HG03175 (cell line): Measurements from ENCODE around the gene CNTN3.

ENCODE experiments used
- ATAC-seq: cut with Tn5 transposase; IDR thresholded peaks from one replicate; pipeline ENCODE4 v1.9.1; 2021; ENCODE audit warnings: mild to moderate bottlenecking, moderate library complexity; ENCODE audit not compliant: unreplicated experiment

Gene CNTN3

DNA sequence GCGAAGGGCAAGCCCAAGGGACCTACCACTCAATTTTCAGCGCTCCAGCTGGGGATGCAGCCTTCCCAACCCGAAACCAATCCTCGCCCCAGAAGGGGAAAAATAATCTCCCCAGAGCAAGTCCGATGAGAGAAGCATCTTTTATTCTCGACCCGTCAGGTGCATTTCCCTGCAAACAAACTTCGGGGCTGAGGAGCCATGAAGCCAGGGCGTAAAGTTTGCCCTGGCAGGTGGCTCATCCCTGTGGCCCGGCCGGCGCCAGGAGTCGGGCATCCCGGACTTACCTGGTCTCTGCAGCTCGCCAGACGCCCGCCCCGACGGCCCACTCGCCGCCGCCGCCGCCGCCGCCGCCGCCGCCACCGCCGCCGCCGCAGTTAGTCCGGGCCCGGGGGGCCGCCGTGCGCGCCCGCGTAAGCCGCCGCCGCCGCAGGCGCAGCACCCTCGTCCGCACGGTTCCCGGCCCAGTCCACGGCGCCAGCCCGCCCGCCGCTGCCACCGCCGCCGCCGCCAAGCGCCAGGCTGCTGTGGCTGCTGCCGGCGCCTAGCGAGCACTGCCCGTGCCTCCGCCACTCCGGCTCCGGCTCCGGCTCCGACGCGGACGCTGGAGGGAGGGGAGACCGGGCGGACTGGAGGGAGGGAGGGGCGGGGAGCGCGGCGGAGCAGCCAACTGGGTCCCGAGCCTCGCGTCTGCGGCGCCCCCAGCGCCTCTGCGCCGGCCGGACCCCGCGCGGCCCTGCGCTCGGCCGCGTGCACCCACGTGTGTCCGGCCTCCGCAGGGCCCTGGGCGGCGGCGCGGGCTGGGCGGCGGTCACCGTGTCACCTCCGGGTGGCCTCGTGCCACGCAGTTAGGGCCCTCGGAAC, at the start of gene CNTN3:
TSS of gene CNTN3 (minus strand) at position 553 of the 861 bp plus-strand sequence. CDS start 93,547 bp downstream, outside the sequence.
- no peak for ATAC-seq

- ATAC-seq = no peak
These were observed 48.7 kb upstream of the CNTN3 start for GRCh38 chr3:74663178-74663577.

GRCh38 chr3:74661672-74662071, 47.2 kb upstream of the CNTN3 start:
- no peak for ATAC-seq

- no peak for ATAC-seq
These were observed 37.4 kb upstream of the CNTN3 start for GRCh38 chr3:74651885-74652284.

- ATAC-seq = no peak
These were observed 36.8 kb upstream of the CNTN3 start for GRCh38 chr3:74651292-74651691.

GRCh38 chr3:74648107-74648506, 33.6 kb upstream of the CNTN3 start:
- no peak for ATAC-seq

GRCh38 chr3:74646094-74646493, 31.6 kb upstream of the CNTN3 start:
- ATAC-seq = no peak

DNA sequence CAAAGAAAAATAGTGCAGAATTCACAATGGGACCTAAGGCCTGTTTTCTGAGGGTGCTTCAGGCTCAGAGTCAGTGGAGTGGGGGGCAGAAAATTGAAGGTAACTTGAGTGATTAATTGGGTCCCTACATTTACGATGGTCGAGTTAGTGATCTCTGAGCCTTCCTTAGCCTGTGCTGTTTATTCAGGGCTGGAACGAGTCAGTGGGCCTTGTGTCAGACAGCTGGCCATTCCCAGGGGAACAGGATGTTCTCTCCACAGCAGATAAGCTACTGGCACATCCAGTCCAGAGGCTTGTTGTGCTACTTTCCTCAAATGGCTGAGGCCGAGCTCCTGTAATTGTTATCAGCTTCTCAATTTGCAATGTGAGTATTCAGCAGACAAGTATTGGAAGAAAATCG, 29.2 kb upstream of the CNTN3 start:
- no peak for ATAC-seq

DNA sequence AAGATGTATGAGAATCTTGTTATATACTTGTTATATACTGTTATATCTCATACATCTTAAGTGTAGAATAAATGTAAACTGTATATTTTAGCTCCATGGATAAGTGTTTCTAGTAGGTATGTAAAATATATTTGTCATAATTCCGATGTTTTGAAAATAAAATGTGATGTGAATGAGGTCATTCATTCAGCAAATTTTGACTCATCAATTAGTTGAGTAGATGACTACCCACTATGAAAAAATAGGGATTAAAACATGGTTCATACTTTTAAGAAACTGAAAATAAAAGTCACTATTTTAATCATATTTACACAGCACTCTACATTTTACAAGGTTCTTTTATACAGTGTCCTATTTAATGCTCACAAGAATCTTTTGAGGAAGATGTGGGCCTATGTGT, 28.4 kb upstream of the CNTN3 start:
- no peak for ATAC-seq

- ATAC-seq = no peak
These were observed 25.8 kb upstream of the CNTN3 start for GRCh38 chr3:74640211-74640610.

GRCh38 chr3:74639681-74640080, 25.2 kb upstream of the CNTN3 start:
- no peak for ATAC-seq

- no peak for ATAC-seq
These were observed 22.5 kb upstream of the CNTN3 start for GRCh38 chr3:74636981-74637380.

- no peak for ATAC-seq
These were observed 18.6 kb upstream of the CNTN3 start for GRCh38 chr3:74633021-74633420.

- ATAC-seq = no peak
These were observed 17.1 kb upstream of the CNTN3 start for GRCh38 chr3:74631351-74632140.

DNA sequence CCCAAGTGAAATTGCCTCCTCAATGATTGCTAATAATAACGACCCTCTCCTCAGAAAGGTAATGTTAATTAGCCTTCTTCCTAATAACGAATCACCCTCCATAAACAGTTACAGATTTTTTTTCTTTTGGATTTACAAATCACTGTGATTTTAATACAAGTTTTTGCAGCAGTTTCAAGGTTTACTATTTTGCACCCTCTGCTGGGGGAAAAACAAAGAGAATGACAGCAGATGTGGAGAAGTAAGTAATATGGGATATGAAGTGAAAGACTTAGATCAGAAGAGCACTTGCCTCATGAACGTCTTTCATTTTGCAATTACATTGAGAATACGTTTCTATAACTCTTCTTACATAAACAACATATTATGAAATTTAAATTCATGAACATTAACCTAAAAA, 16.1 kb upstream of the CNTN3 start:
- ATAC-seq = no peak

DNA sequence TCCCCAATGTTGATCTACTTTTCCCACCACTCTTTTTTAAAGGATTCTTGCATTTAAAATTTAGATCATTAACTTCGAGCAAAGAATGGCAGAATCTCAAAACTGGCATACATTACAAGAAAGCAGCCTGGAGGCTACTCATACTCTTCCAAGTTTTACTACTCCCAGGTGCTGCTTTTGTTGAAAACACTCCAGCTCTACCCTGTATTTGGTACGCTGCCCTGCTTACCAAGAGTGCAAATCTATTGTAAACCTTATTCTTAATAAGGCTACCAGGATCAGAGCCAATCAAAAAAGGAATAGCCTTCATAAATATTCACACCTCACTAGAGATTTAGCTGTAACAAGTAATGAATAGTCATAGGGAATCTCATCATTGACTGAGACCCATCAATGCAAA, 11.6 kb upstream of the CNTN3 start:
- ATAC-seq = no peak

DNA sequence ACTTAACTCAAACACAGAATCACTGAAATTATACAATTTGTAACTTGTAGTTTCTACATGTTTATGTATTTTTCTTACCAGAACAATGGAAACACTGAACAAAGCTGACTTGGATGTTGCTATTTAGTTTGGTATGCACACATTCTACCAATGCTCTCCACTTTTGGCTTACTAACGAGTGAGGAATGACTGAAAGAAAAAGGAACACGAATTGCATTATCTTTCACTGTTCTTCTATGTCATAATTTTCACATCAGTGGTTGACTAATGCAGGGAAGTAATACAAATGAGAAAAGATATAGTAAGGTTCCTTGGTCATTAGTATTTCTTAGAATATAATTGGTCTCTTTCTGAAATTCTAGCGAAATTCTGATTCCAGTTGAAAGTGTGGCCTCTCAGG, 9.8 kb upstream of the CNTN3 start:
- no peak for ATAC-seq

DNA sequence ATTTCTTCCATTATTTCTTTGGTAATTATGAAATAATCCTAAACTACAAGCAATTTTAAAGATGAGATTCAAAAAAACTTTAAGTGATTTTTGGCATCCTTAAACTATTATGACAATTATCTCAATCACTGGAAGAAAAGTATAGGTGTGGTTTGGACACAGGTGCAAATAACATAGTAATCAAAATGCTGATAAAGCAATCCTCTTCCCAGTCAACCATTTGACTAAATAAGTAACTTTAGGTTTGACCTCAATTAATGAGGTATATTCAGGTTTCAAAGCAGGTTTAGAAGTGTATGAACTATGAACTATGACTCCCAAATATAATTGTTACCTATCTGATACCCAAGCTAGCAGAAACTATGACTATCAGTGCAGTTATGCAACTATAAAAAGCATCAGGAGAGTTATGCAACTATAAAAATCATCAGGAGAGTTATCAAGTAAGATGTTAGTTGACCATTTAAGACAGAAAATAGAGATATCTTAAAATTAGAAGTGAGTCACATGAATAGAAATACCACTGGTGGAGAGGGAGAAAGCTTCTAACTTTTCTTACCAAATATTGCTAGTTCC, 8.9 kb upstream of the CNTN3 start:
- ATAC-seq = no peak

DNA sequence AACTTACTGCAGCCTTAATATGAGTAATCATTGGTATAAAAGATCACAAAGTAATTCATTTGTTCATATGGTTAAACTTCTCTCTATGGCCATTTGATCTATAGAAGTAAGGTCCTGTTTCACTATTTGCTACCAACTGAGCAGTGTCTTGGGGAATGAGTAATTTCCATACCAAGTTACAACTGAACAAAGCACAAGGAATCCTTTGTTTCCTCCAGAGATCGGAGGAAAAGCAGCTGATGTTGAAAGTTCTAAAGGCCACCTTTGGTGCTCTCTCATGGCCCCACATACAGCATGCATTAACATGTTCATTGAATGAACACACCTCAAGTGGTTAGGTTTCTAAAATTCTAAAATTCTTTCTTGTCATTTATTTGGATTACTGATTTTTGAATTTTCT, 7.1 kb upstream of the CNTN3 start:
- ATAC-seq = no peak

- no peak for ATAC-seq
These were observed 3.3 kb upstream of the CNTN3 start for GRCh38 chr3:74617776-74618175.

GRCh38 chr3:74613521-74614106, 845 bp downstream of the CNTN3 start:
- no peak for ATAC-seq
